Tongue (tissue), 2 donors: ENCODE results near the gene MCRIP2. TPM values are rescaled to one million over a fixed set of nuclear protein-coding genes. Genes with fewer than 3 reads are reported as not detected.
"Not testable (repeated sequence)": the region's sequence is repeated elsewhere in the genome, so short reads cannot be mapped to it uniquely, and the experiment has no call there.

Source experiments
- DNase-seq: peaks from one replicate; pipeline ENCODE4 v3.0.0-alpha.2; 2015
- total RNA-seq: library from RNA; depleted of rRNA; stranded (reverse); fragments of >200 nt; gene quantifications from one replicate; pipeline ENCODE4 v1.2.3, GENCODE V29; 2014

The MCRIP2 gene
- total RNA-seq, 1 donor from 2014 or later = 19.7 TPM

DNA sequence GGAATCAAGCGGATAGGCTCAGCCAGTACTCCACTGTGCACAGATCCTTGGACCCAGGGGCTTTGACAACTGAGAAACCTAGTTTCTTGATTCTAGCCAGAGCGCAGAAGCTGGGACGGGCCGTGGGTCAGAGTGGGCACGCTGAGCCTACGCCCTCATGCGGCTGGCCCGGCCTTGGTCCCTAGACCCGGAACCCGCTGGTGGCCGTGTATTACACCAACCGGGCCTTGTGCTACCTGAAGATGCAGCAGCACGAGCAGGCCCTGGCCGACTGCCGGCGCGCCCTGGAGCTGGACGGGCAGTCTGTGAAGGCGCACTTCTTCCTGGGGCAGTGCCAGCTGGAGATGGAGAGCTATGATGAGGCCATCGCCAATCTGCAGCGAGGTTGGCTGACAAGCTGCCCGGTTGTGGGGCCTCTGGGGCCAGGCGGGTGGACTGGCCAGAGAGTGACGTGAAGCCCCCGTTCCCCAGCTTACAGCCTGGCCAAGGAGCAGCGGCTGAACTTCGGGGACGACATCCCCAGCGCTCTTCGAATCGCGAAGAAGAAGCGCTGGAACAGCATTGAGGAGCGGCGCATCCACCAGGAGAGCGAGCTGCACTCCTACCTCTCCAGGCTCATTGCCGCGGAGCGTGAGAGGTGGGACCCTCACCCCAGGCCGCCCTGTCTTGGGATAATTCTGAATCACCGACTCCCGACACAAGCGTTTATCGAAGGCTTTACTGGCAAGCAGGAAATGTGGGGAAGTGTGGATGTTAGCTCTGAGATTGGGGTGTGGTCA, 39.5 kb downstream of the MCRIP2 start:
- DNase-seq = no peak

DNA sequence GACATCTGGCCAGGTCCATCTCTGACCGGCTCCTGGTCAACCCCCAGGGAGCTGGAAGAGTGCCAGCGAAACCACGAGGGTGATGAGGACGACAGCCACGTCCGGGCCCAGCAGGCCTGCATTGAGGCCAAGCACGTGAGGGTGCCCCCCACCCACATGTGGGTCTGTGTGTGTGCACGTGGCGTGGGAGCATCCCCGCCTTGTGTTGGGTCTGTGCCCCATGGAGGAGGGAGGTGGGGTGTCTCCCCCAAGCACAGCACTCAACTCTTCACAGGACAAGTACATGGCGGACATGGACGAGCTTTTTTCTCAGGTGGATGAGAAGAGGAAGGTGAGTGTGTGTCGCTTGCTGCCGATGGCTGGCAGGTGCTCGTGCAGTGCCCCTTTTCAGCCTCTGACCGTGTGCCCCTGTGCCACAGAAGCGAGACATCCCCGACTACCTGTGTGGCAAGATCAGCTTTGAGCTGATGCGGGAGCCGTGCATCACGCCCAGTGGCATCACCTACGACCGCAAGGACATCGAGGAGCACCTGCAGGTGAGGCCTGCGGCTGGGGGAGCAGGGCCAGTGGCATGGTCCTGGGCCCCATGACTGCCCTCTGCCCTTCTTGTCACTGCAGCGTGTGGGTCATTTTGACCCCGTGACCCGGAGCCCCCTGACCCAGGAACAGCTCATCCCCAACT, 40.3 kb downstream of the MCRIP2 start:
- DNase-seq = no peak

DNA sequence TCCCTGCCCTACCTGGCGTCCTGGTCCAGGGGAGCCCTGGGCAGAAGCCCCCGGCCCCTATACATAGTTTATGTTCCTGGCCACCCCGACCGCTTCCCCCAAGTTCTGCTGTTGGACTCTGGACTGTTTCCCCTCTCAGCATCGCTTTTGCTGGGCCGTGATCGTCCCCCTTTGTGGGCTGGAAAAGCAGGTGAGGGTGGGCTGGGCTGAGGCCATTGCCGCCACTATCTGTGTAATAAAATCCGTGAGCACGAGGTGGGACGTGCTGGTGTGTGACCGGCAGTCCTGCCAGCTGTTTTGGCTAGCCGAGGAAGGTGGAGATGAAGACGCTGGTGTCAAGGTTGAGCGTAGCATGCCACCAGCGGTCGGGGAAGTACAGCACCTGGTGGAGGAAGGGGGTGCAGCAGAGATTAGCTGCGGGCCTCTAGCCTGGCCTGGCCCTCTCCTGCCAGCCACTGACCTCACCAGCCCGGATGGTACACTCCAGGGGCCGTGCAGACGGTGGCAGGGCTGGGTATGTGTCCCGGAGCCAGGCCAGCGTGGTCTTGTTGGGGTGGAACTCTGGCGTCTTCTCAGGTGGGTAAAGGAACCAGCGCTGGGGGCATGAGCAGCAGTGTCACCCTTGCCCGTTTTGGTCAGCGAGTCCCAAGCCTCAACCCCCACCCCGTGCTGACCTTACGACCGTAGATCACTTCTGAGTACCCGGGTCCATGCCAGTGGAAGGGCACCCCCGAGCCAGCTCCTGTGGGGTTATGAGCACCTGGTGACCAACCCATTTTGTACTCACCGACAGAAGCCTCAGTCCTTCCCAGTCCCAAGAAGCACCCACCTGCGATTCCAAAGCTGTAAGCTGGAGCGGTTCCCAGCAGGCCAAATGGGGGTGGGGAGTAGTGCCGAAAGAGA, 41.1 kb downstream of the MCRIP2 start:
- no peak for DNase-seq

DNA sequence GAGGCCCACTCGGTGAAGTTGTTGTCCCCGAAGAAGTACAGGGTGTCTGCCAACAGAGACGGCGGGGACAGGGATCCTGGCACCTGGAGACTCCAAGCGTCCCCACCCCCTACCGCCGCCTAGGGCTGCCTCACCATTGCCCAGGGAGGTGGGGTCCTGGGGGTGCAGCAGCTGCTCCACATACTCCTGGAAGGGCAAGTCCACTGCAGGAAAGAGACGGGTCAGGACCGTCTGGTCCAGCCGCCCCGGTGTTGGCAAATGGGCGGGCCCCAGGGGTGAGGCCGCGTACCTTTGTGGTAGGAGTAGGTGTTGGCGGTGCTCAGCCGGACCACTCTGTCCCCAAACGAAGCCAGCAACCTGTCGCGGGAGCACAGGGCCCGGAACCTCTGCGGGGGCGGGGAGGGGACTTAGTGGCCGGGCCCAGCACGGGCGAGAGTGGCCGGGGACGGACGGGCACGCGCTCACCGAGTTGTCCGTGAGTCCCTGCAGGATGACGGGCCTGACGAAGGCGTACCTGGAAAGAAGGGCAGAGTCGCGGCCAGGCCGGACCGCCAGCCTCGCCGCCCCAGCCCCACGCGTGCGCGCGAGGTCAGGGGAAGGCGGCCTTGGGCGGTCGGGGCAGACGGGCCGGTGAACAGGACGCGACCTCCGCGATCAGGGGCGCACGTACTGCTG, 41.9 kb downstream of the MCRIP2 start:
- no peak for DNase-seq

DNA sequence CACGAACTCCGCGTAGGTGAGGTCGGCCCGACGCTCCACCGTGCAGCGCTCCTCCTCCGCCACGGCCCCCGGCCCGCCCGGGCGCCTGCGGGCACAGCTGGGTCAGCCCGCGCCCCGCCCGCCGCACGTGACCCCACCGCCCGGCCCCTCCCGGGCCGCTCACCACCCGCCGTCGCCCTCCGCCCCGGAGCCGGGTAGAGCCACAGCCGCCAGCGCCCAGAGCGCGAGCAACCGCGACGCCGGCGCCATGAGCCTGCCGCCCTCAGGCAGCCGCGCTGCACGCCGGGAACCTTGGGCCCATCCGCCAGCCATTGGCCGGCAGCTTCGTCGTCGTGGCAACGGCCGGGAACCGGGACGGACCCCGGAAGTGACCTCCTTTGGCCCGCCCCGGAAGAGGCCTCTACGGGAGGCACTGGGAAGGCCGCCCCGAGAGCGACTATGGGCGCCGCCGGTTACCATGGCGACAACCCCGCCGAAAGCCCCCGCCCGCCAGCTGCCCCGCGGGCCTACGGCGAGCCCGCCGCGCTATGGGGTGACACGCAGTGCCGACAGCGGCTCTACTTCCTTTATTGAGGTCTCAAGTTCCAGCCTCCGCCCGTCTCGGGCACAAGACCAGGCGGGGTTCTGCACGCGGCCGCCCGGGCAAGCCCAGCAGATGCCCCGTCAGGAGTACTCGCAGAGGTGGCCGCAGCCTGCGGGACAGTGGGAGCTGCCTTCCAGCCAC, 42.6 kb downstream of the MCRIP2 start, which contains the start of gene JMJD8:
JMJD8 (minus strand) TSS at position 264 of the 724 bp plus-strand sequence; CDS start at position 249, 15 bp downstream.
- peak; percentile 98 for DNase-seq

DNA sequence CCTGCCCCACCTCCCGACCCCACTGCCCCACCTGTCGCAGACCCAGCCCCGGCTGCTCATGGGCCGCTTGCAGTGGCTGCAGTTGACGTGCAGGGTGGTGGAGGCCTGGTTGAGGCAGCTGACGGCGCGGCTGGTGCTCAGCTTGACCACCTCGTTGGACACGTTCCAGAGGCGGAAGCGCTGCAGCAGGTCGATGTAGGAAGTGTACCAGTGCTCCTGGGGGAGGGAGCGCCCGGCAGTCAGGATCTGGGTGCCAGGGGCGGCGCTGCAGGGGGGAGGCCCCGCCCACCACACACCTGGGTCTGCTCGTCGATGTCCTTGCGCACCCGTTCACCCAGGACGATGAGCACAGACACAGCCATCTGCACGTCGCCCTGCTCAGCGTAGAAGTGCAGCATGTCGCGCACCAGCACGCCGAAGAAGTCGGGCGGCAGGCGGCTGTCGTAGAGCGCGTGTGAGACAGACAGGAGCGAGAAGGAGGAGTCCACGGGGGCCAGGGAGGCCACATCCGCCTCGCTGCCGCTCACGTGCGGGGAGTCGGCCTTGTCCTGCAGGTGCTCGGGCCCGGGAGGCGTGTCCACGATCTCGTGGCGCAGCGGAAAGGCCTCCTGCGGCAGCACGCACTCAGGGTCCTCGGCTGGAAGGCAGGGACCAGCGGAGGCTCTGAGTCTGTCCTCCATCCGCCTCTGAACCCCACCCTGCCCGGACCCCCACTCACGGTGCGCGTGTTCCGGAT, 43.5 kb downstream of the MCRIP2 start:
- DNase-seq = no peak

DNA sequence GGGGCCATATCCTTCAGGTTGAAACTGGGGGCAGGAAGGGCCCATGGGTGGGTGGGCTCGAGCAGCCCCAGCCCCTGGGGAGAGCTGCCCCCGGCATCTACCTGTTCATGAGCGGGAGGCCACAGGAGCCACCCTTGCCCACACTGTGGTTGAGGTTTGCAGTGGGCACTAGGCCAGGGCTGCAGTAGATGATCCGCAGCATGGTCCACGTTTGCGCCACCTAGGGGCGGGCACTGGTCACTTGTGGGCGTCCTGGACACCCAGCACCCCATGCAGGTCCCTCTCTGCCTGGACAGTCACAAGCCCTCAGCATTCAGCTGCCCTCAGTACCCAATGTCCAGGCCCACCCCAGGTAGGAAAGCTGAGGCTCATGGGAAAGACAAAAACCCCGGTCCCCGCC, 44.3 kb downstream of the MCRIP2 start:
- no peak for DNase-seq

DNA sequence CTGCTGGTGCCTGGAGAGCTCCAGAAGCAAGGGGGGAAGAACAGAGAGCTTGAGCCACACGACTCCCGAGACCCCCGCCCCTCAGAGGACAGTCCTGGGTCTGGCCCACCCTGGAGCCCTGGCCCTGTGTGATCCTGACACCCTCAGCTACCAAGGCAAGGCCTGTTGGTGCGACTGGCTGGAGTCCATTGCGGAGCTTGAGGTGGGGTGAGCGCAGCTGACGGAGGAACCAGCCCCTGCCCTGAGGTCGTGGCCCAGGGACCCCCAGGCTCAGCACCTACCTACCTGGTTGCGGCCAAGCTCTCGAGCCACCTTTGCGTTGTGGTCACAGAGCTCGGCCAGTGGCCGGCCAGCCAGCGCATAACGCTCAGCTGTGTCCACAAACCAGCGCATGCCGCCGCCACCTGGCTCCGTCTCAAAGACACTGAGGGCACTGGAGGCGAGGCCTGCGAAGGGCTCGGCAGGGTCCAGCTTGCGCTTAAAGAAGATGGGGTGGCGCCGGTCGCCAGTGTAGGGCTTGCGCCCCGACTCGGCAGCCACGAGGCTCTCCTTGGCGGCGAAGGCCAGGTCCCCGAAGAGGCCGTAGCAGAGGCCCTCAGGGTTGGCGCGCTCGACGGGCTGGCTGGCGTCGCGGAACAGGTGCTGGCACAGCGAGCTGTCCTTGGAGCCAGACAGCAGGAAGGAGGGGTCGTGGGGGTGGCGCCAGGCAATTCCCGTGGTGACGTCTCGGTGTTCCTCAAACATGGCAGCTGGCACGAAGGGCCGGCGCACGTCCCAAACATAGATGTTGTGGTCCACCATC, 45.0 kb downstream of the MCRIP2 start:
- no peak for DNase-seq

DNA sequence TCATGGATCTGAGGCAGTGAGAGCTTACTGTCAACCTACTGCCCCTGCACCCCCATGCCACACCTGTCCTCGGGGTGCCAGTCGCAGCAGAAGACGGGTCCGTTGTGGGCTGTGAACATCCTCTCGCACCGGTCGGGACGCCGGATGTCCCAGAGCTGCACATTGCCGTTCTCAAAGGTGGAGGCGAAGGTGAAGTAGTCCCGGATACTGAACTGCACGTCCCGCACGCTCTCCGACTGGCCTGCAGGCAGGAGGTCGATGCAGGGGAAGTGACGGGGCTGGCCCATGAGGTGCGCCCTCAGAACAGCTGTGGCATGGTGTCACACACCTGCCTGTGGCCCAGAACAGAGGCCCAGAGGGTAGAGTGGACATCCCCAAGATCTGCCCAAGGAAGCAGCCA, 45.9 kb downstream of the MCRIP2 start:
- no peak for DNase-seq

DNA sequence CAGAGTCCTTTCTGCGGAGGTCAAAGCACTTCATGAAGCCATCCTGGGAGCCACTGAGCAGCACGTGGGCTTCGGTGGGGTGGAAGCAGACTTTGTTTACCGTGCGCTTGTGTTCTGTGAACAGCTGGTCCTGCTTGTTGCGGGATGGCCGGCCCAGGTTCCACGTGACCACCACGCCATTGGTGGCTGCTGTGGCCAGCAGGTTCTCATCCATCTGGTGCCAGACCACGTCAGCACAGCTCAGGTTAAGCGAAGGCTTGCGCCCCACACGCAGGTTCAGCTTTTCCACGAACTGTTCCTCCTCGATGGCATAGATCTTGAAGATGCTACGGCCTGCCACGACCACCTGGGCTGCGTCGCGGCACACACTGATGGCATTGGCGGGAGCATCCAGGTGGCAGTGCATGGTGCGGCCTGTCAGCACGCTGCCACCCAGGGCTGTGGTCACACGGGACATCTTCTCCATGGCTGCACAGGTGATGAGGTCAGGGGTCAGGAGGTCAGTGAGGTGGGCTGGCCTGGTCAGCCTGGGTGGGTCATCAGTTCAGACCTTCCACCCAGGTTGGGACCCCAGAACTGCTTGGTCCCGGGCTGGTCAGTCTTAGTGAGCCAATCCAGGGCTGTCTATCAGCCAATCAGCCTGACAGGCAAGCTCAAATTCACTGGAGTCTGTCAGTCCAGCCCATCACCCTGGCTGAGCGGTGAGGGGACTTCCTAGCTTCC, 47.7 kb downstream of the MCRIP2 start:
- DNase-seq = no peak

DNA sequence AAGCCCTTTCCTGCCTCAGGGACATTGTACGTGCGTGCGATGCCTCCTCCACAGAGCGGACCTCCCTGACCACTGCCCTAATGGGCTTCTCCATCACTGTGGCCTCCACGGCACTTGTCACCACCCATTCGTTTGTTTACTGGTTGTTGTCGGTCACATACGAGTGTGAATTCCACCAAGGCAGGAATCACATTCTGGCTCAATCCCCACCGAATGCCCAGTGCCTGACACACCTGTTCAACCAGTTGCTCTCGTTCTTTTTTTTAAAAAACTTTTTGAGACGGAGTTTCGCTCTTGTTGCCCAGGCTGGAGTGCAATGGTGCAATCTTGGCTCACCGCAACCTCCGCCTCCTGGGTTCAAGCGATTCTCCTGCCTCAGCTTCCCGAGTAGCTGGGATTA, 49.6 kb downstream of the MCRIP2 start:
- not testable (repeated sequence) for DNase-seq

DNA sequence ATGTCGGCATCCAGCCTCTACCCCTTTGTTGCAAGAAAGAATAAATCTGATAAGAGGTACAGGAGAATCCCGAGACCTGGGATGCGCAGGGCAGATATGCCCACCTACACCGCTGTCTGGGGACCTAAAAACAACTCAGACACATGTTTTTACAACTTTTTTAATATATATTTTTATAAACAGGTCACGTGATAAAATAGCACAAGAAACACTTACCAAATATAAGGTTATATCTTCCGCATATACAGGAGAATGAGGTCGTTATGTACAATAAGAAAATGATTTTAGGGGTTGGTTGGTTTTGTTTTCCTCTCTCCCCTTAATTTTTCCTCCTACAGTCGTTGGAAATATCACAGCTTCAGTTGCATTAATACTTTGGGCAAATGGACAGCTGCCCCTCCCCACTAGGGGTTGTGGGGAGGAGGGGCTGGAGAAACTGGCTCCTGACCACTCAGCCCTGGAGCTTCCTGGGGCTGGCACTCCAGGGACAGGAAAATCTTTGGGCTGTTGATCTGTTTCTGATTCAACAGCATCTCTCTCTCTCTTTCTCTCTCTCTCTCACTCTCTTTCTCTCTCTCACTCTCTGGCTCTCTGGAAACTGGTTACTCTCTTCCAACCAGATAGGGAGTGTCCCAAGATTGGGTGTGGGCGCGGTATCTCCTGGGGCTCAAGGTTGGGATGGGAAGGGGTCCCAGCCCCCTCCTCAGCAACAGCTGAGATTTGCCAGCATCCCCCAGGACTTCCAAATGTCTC, 50.9 kb downstream of the MCRIP2 start:
- DNase-seq = no peak

DNA sequence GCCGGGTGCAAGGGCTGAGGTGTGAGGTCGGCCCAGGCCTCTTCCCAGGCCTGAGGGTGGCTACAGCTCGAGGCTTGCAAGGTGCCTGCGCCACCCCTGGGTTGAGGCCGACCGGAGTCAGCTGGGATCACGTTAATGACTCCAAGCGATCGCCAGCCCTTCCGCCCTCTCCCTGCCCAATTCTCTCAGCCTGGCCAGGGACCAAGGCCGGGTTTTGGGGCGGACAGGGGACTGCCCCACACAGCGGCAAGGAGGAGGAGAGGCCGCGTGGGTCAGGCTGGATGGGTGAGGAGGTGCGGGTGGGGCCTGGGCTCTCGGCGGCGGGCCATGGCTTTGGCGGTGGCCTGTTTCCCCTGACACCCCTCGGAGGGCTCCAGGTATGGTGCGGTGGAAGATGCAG, 51.7 kb downstream of the MCRIP2 start:
- no peak for DNase-seq

DNA sequence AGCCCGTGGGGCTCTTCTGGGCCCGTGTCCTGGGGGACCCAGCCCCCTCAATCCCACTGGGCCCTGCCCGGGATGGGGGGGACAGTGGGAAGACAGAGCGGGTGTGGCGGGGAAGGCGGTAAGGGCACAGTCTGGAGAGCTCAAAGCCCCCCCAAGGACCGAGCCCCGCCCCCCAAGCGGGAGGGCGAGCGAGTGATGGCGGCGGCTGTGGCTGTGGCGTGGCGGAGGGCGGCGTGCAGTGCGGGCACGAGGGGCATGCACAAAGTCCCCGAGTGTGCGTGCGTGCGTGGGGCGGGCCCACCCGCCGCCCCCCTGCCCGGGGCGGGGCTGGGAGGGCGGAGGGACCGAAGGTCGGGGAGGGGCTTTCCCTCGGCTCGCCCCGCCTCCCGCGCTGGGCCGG, 52.1 kb downstream of the MCRIP2 start:
- DNase-seq = no peak

DNA sequence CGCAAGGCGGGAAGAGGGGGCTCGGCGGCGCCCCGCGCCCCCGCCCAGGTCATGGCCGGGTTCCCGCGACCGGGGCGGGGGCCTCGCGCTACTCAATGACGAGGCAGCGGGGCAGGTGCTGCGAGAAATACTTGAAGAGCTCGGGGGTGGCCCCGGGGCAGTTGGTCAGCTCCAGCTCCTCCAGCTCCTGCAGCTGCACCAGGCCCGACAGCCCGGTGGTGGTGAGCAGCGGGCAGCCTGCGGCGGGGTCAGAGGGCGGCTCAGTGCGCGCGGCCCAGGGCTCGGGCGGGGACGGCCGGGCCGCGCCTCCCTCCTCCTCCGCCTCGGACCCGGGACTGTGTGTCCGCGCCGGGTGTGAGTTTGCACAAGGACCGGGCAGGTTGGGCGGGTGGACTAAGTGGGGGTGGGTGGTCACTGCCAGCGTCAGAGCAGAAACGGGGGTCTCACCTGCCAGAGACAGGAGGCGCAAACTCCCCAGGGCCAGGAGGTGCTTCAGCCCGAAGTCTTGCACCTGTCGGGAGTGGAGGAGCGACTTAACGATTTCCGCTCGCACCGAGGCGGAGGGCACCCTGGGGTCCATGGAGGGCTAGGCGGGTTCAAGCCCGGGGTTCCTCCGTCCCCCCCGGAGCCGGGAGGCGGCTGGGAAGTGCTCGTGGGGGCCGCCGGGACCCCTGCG, 52.7 kb downstream of the MCRIP2 start:
- no peak for DNase-seq

DNA sequence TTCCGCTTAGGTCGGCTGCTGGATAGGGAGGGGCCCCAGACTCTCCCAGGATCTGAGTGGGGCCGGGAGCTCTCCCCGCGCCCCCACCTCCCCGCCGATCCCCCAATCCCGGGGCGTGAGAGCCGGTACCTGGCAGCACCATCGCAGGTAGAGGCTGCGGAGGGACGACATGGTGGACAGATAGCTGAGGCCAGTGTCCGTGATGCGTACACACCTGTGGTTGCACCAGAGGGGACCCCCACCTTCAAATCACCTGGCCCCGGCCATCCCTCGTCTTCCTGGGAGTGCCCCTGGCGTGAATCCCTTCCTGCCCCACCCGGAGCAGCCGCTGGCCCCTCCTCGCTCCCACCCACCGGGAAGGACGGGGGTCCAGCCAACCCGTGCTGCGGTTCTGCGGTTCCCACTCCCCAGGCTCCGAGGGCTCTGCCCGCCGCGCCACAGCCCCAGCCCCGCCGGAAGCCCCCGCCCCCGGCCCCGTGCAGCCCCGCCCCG, 53.3 kb downstream of the MCRIP2 start:
- no peak for DNase-seq

DNA sequence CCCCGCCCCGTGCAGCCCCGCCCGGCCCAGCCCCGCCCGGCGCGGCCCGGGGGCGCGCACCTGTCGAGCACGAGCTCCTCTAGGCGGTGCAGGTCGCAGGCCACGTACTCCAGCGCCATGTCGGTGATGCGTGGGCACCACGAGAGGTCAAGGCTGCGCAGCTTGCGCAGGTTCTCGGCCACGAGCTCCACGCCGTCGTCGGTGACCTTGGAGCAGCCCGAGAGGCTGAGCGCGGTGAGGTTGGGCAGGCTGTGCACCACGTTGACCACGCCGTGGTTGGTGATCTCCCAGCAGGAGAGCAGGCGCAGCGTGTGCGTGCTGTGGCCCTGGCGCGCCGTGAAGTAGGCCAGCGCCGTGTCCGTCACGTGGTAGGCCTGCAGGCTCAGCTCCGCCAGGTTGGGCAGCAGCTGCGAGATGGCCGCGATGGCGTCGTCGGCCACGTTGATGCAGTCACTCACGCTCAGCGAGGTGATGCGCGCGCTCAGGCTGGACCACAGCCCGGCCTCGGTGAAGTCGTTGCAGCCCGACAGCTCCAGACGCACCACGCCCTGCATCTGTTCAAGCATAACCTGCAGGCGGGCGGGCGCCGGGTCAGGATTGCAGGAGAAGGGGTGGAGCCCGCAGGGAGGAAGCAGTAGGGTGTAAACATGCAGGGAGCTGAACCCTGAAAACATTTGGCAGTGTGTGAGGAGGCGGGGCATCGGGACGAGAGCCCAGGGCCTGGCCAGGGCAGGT, 53.9 kb downstream of the MCRIP2 start:
- DNase-seq = peak; percentile 52
